Measurements from ENCODE around the gene DAPP1. TPM values are rescaled to one million over a fixed set of nuclear protein-coding genes. Genes with fewer than 3 reads are reported as not detected.
A peak's percentile ranks its signal among the peaks of the same experiment; 100 is the strongest.

Gene DAPP1
- polyA plus RNA-seq, 2 of the 4 experiments (the other 2 are of a cell fraction), result 0.03 TPM; not detected in 1

- no peak overlapping the region for H3K27ac ChIP-seq
- WGBS (ENCODE audit: missing lambda C conversion rate), result 9% methylated on average over 3 of the region's 3 CpGs
- no peak for DNase-seq (ENCODE audit: low read depth in 1 of 2, low spot score in 1 of 2)
- no peak for ATAC-seq
- H3K4me2 ChIP-seq, result no peak overlapping the region
- ChIA-PET CTCF (no interaction called here), POLR2A (no interaction called here)
- no peaks in the 10 kb centered on the region for H3K9me3 ChIP-seq
- FAIRE-seq, result no peak
- H3K4me1 ChIP-seq, result 0 out of 3 replicates have a peak, but pooled peaks cover 4% of the 10 kb centered on the region
- TF ChIP-seq FOSL2 (IDR thresholded peaks at IDR 0.05) (no peak), FOSL2 (CRISPR knock-in tag; IDR thresholded peaks at IDR 0.05) (peak; percentile 29; the same call in 1 of the 2 replicates), POLR2AphosphoS2 (conservative IDR thresholded peaks at IDR 0.05; ENCODE audit: low read length) (no peak)
- H3K4me3 ChIP-seq, result no peak overlapping the region
Measured at GRCh38 chr4:99863804-99864203, 47.2 kb downstream of the DAPP1 start.

GRCh38 chr4:99868126-99868596 is 51.5 kb downstream of the DAPP1 start:
- H3K4me1 ChIP-seq, result 0 out of 3 replicates have a peak, but pooled peaks cover 4% of the 10 kb centered on the region
- ChIA-PET POLR2A (no interaction called here), CTCF (no interaction called here)
- no peak overlapping the region for H3K4me3 ChIP-seq
- no peak for TF ChIP-seq SMC3 (IDR thresholded peaks at IDR 0.05)
- TF ChIP-seq RFX5 (IDR thresholded peaks at IDR 0.05), result no peak
- no peak for TF ChIP-seq NPAS2 (CRISPR knock-in tag; IDR thresholded peaks at IDR 0.05; ENCODE audit: borderline replicate concordance)
- TF ChIP-seq RAD21 (conservative IDR thresholded peaks at IDR 0.05 in 1 of 2, IDR thresholded peaks at IDR 0.05 in 1 of 2), result no peak
- TF ChIP-seq PBX3 (IDR thresholded peaks at IDR 0.05), result no peak
- no peak for TF ChIP-seq MYC (IDR thresholded peaks at IDR 0.05; ENCODE audit: borderline replicate concordance, low read length)
- TF ChIP-seq HDAC2 (IDR thresholded peaks at IDR 0.05), result no peak
- no peak for TF ChIP-seq CBX2 (IDR thresholded peaks at IDR 0.05; ENCODE audit: borderline replicate concordance, low read depth)
- TF ChIP-seq PHF8 (IDR thresholded peaks at IDR 0.05; ENCODE audit: borderline replicate concordance, low read depth), result no peak
- TF ChIP-seq ZSCAN20 (CRISPR knock-in tag; IDR thresholded peaks at IDR 0.05), result no peak
- TF ChIP-seq JUNB (IDR thresholded peaks at IDR 0.05), result no peak
- H3K27ac ChIP-seq, result no peak overlapping the region
- no peak overlapping the region for H3K4me2 ChIP-seq
- no peak for FAIRE-seq
- H3K9me3 ChIP-seq, result no peaks in the 10 kb centered on the region
- no peak for ATAC-seq
- 55% methylated on average over 8 of the region's 8 CpGs for WGBS (ENCODE audit: missing lambda C conversion rate)
- DNase-seq (ENCODE audit: low read depth in 1 of 2, low spot score in 1 of 2), result no peak

DNA sequence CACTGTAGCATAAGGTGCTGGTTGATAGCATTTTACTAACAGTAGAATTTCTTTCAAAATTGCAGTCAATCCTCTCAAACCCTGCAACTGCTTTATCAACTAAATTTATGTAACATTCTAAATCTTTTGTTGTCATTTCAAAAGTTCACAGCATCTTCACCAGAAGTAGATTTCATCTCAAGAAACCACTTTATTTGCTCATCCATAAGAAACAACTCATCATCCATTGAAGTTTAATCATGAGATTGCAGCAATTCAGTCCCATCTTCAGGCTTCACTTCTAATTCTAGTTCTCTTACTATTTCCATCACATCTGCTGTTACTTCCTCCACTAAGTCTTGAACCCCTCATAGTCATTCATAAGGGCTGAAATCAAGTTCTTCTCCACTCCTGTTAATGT is 55.9 kb downstream of the DAPP1 start:
- no peak overlapping the region for H3K4me3 ChIP-seq
- no peaks in the 10 kb centered on the region for H3K4me1 ChIP-seq
- TF ChIP-seq HEYL (CRISPR knock-in tag; IDR thresholded peaks at IDR 0.05), result no peak
- TF ChIP-seq EHF (CRISPR knock-in tag; IDR thresholded peaks at IDR 0.05), result no peak
- TF ChIP-seq POLR2A (IDR thresholded peaks at IDR 0.05; ENCODE audit: low read length), result no peak
- no peak for TF ChIP-seq FOXS1 (CRISPR knock-in tag; IDR thresholded peaks at IDR 0.05)
- TF ChIP-seq RARB (CRISPR knock-in tag; IDR thresholded peaks at IDR 0.05), result no peak
- TF ChIP-seq BHLHE40 (IDR thresholded peaks at IDR 0.05; ENCODE audit: low read depth, low read length), result no peak
- TF ChIP-seq EP300 (IDR thresholded peaks at IDR 0.05), result no peak
- no peak for TF ChIP-seq HMGXB4 (CRISPR knock-in tag; IDR thresholded peaks at IDR 0.05; ENCODE audit: borderline replicate concordance)
- TF ChIP-seq FOSL2 (IDR thresholded peaks at IDR 0.05), result no peak
- TF ChIP-seq FOSL2 (CRISPR knock-in tag; IDR thresholded peaks at IDR 0.05), result no peak
- TF ChIP-seq ATOH8 (CRISPR knock-in tag; IDR thresholded peaks at IDR 0.05; ENCODE audit: low read depth), result no peak
- TF ChIP-seq HOXA7 (CRISPR knock-in tag; IDR thresholded peaks at IDR 0.05), result no peak
- TF ChIP-seq RNF2 (IDR thresholded peaks at IDR 0.05; ENCODE audit: borderline replicate concordance, low read depth), result no peak
- no peak for TF ChIP-seq KDM5A (IDR thresholded peaks at IDR 0.05)
- no peak for TF ChIP-seq KDM1A (IDR thresholded peaks at IDR 0.05; ENCODE audit: low read depth)
- TF ChIP-seq BCL3 (IDR thresholded peaks at IDR 0.05), result no peak
- no peaks in the 10 kb centered on the region for H3K9me3 ChIP-seq
- no peak overlapping the region for H3K4me2 ChIP-seq
- FAIRE-seq (no peak), ATAC-seq (no peak), DNase-seq (ENCODE audit: low read depth in 1 of 2, low spot score in 1 of 2) (no peak)
- H3K27ac ChIP-seq, result no peak overlapping the region
- ChIA-PET POLR2A (no interaction called here), CTCF (no interaction called here)

All from A549 (cell line).